HEK293 (cell line): ENCODE measurements around the gene RGS6.

ENCODE experiments used
- SETDB1 ChIP-seq: IDR thresholded peaks from one replicate; pipeline ENCODE4 v1.6.1; 2017; ENCODE audit warnings: mild to moderate bottlenecking, low read length, moderate library complexity, mixed read lengths; ENCODE audit not compliant: insufficient read length
- ZNF654 ChIP-seq: fragments of 450-650 bp; formaldehyde crosslinking; IDR thresholded peaks from 2 replicates; pipeline ENCODE4 v1.5.1; 2016; ENCODE audit warnings: low read depth, missing biosample characterization, missing genetic modification characterization
- ZNF837 ChIP-seq: fragments of 450-650 bp; formaldehyde crosslinking; IDR thresholded peaks from 2 replicates; pipeline ENCODE4 v1.5.1; 2016; ENCODE audit warnings: missing biosample characterization, missing genetic modification characterization
- TF ChIP-seq, protein P1 (sequence below): fragments of 450-650 bp; formaldehyde crosslinking; IDR thresholded peaks from 2 replicates; pipeline ENCODE4 v1.5.1; 2016; ENCODE audit warnings: missing biosample characterization, missing genetic modification characterization
- TF ChIP-seq, protein P2 (sequence below): fragments of 450-650 bp; formaldehyde crosslinking; IDR thresholded peaks from 2 replicates; pipeline ENCODE4 v1.5.1; 2016; ENCODE audit warnings: missing biosample characterization, missing genetic modification characterization
- TF ChIP-seq, protein P3 (sequence below): fragments of 450-650 bp; formaldehyde crosslinking; IDR thresholded peaks from 2 replicates; pipeline ENCODE4 v1.5.1; 2016; ENCODE audit warnings: missing biosample characterization, missing genetic modification characterization, borderline replicate concordance
- TF ChIP-seq, protein P4 (sequence below): fragments of 450-650 bp; IDR thresholded peaks from 2 replicates; pipeline ENCODE4 v1.5.1; 2018; ENCODE audit warnings: missing biosample characterization, mild to moderate bottlenecking, missing genetic modification characterization

DNA sequence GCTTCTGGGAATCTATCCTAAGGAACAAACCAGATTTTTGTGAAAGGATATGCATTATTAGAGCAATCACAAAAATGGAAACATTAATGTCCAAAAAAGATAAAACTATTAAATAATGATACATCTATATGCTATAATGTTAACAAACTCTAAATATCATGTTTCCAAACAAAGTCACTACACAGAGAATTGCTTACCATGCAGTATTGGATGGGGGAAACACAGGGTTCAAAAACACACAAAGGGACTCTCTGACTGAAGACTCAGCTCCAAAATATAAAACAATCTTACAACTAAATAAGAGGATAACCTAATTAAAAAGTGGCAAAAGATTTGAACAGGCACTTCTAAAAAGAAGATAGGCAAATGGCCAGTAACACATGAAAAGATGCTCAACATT lies 657.4 kb downstream of the RGS6 start:
- TF ChIP-seq, protein P1, sequence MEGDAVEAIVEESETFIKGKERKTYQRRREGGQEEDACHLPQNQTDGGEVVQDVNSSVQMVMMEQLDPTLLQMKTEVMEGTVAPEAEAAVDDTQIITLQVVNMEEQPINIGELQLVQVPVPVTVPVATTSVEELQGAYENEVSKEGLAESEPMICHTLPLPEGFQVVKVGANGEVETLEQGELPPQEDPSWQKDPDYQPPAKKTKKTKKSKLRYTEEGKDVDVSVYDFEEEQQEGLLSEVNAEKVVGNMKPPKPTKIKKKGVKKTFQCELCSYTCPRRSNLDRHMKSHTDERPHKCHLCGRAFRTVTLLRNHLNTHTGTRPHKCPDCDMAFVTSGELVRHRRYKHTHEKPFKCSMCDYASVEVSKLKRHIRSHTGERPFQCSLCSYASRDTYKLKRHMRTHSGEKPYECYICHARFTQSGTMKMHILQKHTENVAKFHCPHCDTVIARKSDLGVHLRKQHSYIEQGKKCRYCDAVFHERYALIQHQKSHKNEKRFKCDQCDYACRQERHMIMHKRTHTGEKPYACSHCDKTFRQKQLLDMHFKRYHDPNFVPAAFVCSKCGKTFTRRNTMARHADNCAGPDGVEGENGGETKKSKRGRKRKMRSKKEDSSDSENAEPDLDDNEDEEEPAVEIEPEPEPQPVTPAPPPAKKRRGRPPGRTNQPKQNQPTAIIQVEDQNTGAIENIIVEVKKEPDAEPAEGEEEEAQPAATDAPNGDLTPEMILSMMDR = no peak
- TF ChIP-seq ZNF837 (tag by site-specific recombination) (no peak), ZNF654 (no peak), SETDB1 (no peak)
- TF ChIP-seq, protein P2, sequence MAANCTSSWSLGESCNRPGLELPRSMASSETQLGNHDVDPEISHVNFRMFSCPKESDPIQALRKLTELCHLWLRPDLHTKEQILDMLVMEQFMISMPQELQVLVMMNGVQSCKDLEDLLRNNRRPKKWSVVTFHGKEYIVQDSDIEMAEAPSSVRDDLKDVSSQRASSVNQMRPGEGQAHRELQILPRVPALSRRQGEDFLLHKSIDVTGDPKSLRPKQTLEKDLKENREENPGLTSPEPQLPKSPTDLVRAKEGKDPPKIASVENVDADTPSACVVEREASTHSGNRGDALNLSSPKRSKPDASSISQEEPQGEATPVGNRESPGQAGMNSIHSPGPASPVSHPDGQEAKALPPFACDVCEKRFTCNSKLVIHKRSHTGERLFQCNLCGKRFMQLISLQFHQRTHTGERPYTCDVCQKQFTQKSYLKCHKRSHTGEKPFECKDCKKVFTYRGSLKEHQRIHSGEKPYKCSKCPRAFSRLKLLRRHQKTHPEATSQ (tag by site-specific recombination) = no peak
- TF ChIP-seq, protein P3, sequence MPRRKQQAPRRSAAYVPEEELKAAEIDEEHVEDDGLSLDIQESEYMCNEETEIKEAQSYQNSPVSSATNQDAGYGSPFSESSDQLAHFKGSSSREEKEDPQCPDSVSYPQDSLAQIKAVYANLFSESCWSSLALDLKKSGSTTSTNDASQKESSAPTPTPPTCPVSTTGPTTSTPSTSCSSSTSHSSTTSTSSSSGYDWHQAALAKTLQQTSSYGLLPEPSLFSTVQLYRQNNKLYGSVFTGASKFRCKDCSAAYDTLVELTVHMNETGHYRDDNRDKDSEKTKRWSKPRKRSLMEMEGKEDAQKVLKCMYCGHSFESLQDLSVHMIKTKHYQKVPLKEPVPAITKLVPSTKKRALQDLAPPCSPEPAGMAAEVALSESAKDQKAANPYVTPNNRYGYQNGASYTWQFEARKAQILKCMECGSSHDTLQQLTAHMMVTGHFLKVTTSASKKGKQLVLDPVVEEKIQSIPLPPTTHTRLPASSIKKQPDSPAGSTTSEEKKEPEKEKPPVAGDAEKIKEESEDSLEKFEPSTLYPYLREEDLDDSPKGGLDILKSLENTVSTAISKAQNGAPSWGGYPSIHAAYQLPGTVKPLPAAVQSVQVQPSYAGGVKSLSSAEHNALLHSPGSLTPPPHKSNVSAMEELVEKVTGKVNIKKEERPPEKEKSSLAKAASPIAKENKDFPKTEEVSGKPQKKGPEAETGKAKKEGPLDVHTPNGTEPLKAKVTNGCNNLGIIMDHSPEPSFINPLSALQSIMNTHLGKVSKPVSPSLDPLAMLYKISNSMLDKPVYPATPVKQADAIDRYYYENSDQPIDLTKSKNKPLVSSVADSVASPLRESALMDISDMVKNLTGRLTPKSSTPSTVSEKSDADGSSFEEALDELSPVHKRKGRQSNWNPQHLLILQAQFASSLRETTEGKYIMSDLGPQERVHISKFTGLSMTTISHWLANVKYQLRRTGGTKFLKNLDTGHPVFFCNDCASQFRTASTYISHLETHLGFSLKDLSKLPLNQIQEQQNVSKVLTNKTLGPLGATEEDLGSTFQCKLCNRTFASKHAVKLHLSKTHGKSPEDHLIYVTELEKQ (tag by site-specific recombination) = no peak
- TF ChIP-seq, protein P4, sequence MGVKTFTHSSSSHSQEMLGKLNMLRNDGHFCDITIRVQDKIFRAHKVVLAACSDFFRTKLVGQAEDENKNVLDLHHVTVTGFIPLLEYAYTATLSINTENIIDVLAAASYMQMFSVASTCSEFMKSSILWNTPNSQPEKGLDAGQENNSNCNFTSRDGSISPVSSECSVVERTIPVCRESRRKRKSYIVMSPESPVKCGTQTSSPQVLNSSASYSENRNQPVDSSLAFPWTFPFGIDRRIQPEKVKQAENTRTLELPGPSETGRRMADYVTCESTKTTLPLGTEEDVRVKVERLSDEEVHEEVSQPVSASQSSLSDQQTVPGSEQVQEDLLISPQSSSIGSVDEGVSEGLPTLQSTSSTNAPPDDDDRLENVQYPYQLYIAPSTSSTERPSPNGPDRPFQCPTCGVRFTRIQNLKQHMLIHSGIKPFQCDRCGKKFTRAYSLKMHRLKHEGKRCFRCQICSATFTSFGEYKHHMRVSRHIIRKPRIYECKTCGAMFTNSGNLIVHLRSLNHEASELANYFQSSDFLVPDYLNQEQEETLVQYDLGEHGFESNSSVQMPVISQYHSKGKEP = no peak
